ENCODE results near the gene HOXC10.
A peak's percentile ranks its signal among the peaks of the same experiment; 100 is the strongest.

HOXC10 gene

DNA sequence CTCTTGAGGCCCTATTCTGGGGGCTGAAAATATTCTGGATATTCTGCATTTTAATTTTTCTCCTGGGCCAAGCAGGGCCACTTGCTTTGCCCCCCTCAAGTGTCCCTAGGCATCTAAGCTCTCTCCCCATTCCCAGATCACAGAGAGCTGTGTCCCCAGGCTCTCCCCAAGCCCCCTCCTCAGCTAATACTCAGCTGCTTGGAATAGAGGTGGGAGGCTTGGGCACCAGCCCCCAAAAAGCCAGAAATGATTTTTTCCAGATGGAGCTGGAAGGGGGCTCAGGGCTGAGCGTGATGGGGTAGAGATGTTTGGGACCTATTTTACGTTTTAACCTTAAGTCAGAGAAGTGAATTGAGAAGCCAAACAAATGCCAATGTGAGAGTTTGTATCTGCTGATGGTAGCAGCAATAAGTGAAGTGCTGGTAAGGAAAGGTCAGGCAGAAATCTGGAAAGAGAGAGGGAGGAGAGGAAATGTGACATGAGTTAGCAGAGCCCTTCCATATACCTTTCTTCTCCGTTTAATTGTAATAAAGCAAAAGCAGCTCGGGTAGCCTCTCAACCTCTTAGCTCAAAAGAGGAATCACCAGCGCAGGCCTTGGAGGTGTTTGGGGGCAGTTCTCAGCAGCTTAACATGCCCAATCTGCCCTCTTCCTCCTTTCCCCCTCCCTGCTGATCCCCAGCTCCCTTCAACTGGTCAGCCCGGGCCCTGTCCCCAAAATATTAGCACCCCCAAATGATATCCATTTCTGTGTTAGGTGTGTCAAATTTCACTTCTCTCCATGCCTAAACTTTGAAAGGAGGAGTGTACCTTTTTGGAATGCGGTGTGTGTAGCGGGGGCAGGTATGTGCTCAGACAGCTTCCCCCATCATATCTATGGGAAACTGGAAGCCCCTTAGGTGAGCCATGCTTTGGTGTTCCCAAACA is 38.3 kb downstream of the HOXC10 start:
- intact Hi-C loops (cut with DNase I), result no loop called here

DNA sequence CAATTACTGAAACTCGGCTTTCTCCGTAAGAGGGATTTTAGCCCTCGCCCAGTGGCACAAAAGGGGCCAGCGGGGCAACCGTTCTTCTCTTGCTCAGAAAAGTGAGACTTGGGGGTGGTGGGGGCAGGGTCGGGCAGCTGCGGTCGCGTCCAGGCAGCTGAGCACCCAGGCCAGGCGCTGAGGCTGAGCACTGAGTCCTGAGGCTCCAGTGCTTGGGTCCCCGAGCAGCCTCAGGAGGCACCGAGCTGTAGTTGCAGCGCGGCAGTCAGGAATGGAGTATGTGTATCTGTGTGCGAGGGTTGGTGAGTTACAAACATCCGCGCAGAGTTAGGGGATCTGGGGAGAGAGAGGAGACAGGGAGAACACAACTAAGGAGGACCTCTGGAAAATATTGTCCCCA is 39.2 kb downstream of the HOXC10 start:
- intact Hi-C loops (cut with DNase I), result no loop called here
- peak in 1 of 10 donors; percentile 52 for DNase-seq

More for the DNA sequence above, 38.3 kb downstream of the HOXC10 start:
- DNase-seq, result peak in 1 of 10 donors; percentile 19

DNA sequence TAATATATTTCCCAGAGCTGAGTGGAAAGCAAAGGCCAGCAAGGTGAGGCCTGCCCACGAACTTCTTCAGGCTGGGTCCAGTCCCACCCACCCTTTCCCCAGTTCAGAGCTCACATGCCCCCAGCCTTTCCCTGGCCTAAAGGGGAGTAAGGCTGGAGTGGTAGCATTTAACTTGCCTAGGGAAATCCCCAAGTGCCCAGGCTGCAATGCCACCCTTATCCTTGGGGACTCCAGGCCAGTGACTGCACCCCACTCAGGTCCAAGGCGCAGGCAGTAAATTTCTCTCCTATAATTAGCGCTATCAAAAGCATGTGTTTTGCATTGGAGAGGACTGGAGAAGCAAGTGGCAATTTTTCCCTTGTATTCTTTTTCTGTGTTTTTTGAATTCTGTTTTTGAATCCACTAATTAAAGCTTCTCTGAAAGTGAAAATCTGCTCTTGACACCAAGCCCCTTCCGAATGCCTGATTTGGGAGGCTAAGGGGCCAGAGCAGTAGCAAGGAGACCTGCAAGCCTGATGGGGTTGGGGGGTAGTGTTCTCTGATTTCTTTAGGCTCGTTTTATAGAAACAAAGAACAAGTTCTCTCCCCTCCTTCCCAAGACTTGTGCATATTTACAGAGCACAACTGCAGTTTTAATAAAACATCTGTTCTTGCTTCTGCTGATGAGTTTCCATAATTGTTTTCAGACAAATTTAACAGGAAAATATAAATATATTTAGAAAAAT is 39.8 kb downstream of the HOXC10 start:
- intact Hi-C loops (cut with DNase I), result no loop called here
- DNase-seq, result peak in 1 of 10 donors; percentile 5

DNA sequence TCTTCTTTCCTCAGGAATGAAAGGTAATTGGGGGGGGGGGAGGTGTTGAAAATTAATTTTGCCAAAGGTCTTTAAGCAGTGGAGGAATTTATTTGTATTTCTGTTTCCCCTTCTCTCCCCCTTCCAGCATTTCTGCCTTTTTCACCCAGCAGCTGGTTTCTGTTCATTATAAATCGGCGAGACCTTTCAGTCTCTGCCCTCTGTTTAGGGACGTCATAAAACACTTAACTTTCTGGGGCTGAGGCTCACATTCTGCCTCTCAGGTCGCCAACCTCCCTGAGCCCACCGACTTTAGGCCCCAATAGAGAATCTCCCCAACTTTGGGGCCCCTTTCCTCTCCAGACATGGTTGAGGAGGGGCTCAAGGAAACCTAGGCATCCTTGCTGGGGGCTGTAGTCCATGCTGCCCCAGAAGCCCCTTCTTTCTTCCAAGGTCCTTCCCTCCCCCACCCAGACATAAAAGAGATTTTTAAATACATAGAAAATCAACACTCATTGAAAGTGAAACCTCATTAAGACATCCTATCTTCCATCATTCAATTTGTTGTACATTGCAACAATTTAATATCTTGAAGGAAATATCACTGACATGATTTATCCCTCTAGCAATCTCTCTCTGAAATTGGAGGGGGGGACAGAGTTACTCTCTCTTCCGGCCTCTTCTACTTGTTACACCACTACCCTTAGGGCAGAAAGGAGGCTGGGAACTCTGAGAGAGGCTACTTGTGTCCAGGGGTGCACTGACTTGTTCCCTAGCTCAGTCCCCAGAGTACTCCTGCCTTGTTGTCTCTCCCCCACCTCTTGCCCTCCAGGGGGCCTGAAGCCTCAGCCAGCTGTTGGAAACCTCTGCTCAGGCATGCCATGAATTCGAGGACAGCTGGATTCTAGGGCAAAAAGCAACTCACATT is 40.8 kb downstream of the HOXC10 start:
- intact Hi-C loops (cut with DNase I), result no loop called here
- peak in 1 of 10 donors; percentile 18 for DNase-seq

DNA sequence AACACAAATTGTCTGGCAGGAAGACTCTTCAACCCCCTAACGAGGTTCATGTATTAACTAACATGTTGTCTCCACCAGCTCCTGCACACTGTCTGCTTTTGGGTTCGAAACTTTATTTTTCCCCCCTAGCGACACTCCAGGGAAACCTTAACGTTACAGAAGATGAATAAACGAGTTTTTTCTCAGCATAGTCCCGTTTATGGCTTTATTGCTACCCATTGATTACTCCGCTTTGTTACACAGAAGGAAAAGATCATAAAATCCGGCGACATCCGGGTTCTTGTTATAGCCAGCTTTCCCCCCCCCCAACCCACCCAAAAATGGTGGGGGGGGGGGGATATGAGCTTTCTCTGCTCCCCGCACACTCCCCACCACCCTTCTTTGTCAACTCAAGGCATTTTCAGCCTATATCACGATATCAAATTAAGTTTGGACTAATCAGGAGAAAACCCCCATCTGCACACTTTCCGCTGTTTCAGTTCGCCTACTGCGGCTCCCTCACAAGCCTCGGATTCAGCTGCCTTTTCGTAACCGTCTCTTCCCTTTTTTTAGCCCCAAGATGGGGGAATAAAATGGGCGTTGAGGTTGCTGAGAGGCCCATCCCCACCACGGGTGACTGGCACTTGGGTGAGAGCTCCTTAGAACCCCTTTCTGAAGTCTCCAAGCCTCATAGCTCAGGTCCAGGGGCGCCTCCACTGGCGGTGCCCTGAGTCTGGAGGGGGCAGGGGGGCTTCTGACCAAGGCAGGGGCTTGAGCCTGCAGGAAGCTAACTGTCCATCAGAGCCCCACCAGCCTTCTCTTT is 41.9 kb downstream of the HOXC10 start:
- intact Hi-C loops (cut with DNase I), result no loop called here
- peak in 1 of 10 donors; percentile 33 for DNase-seq

DNA sequence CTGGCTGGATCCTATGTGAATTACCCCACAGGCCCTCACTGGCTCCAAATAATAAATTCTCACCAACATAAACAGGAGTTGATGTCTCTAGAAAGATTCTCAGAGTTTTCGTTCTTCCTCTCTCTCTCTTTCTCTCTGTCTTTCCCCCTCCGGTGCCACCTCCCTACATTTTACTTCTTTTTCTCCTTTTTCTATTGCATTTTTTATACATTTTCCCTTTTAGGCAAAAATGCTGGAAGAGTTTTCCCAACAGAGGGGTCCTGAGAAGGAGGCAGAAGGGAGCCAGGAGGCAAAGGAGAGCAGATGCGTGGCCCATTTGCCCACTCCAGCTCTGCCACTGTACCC is 42.5 kb downstream of the HOXC10 start:
- intact Hi-C loops (cut with DNase I), result no loop called here
- no peak for DNase-seq

DNA sequence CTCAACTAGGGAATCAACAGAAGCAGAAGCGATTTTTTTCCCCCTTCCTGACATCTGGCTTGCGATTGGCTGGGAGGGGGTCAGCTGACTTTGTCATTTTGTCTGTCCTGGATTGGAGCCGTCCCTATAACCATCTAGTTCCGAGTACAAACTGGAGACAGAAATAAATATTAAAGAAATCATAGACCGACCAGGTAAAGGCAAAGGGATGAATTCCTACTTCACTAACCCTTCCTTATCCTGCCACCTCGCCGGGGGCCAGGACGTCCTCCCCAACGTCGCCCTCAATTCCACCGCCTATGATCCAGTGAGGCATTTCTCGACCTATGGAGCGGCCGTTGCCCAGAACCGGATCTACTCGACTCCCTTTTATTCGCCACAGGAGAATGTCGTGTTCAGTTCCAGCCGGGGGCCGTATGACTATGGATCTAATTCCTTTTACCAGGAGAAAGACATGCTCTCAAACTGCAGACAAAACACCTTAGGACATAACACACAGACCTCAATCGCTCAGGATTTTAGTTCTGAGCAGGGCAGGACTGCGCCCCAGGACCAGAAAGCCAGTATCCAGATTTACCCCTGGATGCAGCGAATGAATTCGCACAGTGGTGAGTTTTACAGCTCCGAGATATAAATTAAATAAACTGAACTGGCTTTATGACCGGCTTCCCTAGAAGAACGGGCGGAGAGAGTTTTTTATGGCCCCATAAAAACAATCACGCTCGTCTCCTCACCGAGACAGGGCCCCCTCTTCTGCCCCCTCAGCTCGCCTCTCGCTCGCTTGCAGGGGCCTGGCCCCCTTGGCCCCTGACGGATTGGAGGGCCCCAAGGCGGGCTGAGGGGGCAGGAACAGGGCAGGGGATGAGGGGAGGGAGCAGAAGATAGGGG is 43.6 kb downstream of the HOXC10 start, which contains the start of gene HOXC6:
Gene HOXC6, plus strand, starts transcription at position 127 of the 888 bp plus-strand sequence. Its CDS starts 82 bp downstream, at position 209.
- intact Hi-C loops (cut with DNase I), result no loop called here

DNA sequence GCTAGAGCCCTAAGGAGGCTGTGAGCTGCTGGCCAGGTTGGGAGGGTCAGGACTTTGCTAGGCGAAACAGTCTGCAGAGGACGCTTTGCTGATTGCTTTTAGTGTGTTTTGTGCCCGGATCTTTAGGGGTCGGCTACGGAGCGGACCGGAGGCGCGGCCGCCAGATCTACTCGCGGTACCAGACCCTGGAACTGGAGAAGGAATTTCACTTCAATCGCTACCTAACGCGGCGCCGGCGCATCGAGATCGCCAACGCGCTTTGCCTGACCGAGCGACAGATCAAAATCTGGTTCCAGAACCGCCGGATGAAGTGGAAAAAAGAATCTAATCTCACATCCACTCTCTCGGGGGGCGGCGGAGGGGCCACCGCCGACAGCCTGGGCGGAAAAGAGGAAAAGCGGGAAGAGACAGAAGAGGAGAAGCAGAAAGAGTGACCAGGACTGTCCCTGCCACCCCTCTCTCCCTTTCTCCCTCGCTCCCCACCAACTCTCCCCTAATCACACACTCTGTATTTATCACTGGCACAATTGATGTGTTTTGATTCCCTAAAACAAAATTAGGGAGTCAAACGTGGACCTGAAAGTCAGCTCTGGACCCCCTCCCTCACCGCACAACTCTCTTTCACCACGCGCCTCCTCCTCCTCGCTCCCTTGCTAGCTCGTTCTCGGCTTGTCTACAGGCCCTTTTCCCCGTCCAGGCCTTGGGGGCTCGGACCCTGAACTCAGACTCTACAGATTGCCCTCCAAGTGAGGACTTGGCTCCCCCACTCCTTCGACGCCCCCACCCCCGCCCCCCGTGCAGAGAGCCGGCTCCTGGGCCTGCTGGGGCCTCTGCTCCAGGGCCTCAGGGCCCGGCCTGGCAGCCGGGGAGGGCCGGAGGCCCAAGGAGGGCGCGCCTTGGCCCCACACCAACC is 44.8 kb downstream of the HOXC10 start:
- DNase-seq, result peak in 1 of 10 donors; percentile 56
- intact Hi-C loops (cut with DNase I), result no loop called here

More for the DNA sequence above, 43.6 kb downstream of the HOXC10 start, which contains the start of gene HOXC6:
- peak in 1 of 10 donors; percentile 40 for DNase-seq

DNA sequence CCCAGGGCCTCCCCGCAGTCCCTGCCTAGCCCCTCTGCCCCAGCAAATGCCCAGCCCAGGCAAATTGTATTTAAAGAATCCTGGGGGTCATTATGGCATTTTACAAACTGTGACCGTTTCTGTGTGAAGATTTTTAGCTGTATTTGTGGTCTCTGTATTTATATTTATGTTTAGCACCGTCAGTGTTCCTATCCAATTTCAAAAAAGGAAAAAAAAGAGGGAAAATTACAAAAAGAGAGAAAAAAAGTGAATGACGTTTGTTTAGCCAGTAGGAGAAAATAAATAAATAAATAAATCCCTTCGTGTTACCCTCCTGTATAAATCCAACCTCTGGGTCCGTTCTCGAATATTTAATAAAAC is 45.5 kb downstream of the HOXC10 start:
- intact Hi-C loops (cut with DNase I), result no loop called here
- no peak for DNase-seq

DNA sequence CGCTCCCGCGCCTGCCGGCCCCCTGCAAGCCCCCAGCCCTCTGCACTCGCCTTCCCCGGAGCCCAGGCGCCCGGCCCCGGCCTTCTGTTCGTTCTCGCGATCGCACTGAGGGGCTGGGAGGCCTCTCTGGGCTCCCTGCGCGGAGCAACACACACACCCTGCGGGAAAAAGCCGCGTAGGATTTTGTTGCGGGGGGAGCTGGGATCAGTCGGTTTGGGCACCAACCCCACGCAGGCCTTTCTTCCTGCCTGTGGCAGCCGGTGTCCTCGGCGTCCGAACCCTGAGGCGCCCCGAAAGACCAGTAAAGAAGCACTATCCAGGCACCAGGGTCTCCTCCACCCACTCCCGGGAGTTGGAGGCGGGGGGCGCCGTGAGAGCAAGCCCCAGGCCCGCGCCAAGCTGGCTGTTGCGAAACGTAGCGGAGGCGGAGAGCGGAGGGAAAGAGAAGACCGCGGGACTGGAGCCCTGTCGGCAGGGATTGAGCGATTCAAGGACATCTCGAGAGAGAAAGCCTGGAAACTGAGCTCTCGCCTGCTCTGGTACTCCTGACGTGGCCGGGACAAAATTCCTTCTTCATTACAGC is 46.0 kb downstream of the HOXC10 start:
- intact Hi-C loops (cut with DNase I), result no loop called here
- peak in 1 of 10 donors; percentile 73 for DNase-seq

DNA sequence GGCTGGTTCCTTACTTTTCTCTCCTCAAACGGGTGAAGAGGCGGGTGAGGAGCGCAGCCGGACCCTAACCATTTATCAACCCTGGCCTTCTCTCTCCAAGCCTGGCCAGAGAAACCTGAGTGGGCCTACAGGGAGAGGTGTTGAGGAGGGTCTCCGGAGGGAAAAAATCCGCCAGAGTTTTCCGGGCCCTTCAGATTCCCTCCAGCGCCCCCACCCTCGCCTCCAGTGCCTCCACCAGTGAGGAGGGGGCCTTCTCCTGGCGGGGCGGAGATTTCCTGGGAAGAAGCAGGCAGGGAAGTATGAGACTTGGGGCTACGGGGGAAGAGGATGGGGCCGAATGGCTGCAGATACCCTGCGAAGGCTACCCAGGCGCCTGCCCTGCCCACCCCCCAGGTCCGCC is 46.5 kb downstream of the HOXC10 start:
- intact Hi-C loops (cut with DNase I), result no loop called here
- DNase-seq, result peak in 1 of 10 donors; percentile 43

DNA sequence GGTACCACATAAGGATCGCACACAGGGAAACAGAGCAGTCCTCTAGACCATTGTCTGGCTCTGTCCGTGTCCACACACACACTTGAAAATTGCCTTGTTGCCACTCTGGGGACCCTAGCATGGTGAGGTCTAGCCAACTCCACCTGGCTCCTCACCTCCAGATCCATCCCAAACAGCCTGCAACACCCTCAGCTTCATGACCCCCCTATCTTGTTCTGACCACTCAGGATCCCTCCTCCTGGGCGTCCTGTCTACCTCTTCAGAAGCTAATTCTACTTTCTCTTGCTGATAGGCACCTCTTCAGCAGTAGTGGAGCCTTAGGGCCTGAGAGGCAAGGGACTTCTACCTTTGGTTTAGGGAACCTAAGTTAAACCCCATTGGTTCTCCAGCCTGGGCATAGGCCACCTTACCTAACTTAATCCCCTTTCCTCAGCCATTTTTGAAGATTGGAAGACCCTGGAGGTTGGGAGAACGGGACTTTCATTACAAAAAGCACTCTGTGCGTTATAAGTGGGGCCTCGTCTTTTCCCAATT is 47.2 kb downstream of the HOXC10 start:
- no peak for DNase-seq
- intact Hi-C loops (cut with DNase I), result loop anchor here (2.0 kb wide), 1 partner anchor 161 kb away; no protein-coding TSS in a partner anchor

DNA sequence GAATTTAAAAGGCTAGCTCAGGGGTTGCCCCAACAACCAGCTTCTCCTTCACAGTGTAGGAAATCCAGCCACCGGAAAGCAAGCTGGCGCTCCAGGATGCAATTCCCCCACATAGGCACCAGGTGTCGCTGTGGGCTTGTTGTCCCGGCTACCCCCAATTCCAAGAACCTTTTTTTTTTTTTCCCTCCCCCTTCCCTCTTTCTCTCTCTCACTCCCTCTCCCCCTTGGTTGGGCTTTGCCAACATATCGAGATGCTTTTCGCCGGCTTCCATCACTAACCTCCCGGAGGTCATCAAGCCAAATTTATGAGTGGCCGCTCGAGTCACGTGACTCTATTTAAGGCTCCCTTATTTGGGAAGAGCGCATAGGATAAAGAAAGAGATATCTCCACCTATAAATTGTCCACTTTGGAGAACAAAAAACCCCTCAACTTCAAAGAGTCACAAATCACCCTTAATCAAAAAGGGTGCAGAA is 47.7 kb downstream of the HOXC10 start, which contains the start of gene HOXC5:
Gene HOXC5, plus strand, starts transcription at position 424 of the 474 bp plus-strand sequence. CDS start 73 bp downstream, outside the sequence.
- intact Hi-C loops (cut with DNase I), result loop anchor here (2.0 kb wide), 1 partner anchor 160 kb away; no protein-coding TSS in a partner anchor
- peak in 5 of 10 donors; percentile 18 to 89 (median 34) for DNase-seq

DNA sequence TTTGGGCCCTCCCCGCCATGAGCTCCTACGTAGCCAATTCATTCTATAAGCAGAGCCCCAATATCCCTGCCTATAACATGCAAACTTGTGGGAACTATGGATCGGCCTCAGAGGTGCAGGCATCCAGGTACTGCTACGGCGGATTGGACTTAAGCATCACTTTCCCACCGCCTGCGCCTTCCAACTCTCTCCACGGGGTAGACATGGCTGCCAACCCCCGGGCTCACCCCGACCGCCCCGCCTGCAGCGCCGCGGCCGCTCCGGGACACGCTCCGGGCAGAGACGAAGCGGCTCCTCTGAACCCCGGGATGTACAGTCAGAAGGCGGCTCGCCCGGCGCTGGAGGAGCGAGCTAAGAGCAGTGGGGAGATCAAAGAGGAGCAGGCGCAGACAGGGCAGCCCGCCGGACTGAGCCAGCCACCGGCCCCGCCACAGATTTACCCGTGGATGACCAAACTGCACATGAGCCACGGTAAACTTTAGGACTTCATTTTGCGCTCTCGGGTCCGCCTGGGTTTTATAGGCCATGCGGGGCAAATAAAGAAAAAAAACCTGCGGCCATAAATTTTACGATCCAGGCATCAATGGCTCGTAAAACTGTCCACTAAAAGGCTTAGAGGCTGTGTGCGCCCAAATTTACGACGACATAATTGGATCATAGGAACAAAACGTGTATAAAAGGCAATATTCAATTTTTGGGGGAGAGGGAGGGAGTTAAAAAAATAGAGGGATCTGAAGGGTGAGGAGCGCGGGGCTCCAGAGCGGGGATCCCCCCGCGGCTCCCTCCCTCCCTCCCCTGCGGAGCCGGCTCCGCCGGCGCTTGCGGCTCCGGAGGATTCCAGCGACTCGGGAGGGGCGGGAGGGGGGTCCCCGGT is 48.4 kb downstream of the HOXC10 start:
- intact Hi-C loops (cut with DNase I), result loop anchor here (2.0 kb wide), 1 partner anchor 159 kb away; no protein-coding TSS in a partner anchor
- peak in 1 of 10 donors; percentile 76 for DNase-seq

All from posterior cingulate gyrus (tissue), 11 donors.